Measurements from ENCODE around the gene BACH2. TPM values are rescaled to one million over a fixed set of nuclear protein-coding genes. Genes with fewer than 3 reads are reported as not detected.

The BACH2 gene
- total RNA-seq, 1 experiment from 2014 or later, result 3.3 TPM

DNA sequence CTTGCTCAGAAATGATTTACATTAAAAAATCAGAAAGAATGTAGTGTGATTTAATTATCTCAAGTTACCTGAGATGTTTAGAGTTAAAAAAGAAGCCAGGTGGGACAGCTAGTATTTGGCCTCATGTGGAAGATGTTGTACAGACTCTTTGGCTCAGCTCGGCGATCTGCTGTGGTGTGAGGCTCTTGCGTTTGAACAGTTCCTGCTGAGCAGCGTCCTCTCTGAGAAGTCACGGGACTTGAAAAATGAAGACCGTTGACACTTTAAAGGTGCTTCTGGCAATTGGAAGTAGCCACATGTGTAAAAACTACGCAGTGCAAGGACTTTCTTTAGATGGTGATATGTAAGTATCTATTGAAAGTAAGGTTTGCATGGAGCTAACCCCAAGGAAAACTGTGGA lies 169.0 kb downstream of the BACH2 start:
- H3K36me3 ChIP-seq (ENCODE audit: control insufficient read depth in 1 of 2, insufficient read depth in 2 of 2, low read length in 2 of 2), result no peaks in the 10 kb centered on the region
- intact Hi-C loops (cut with micrococcal nuclease), result no loop called here
- H3K9me3 ChIP-seq (ENCODE audit: control insufficient read depth in 1 of 2, insufficient read depth in 1 of 2, low read depth in 1 of 2, low read length in 2 of 2), result no peaks in the 10 kb centered on the region
- no peak overlapping the region for H3K27ac ChIP-seq (ENCODE audit: low read depth, low read length)
- DNase-seq (ENCODE audit: low read depth, low spot score), result no peak
- H3K4me1 ChIP-seq (ENCODE audit: control insufficient read depth in 1 of 2, insufficient read depth in 2 of 2, low read length in 2 of 2), result no peaks in the 10 kb centered on the region
- H3K4me3 ChIP-seq (replicated peaks in 1 of 2; ENCODE audit: low read depth in 1 of 2, low read length in 2 of 2), result no peak overlapping the region
- H3K4me2 ChIP-seq (ENCODE audit: low read length), result no peak overlapping the region
- POLR2A ChIA-PET, result no interaction called here
- no peak for TF ChIP-seq ELF1 (IDR thresholded peaks at IDR 0.05; ENCODE audit: borderline replicate concordance, low read depth)
- TF ChIP-seq YY1 (IDR thresholded peaks at IDR 0.05; ENCODE audit: extremely low read depth, insufficient replicate concordance, low read depth, low read length), result no peak
- TF ChIP-seq RAD21 (IDR thresholded peaks at IDR 0.05; ENCODE audit: low read depth), result no peak
- TF ChIP-seq CEBPB (IDR thresholded peaks at IDR 0.05; ENCODE audit: low read depth), result no peak
- TF ChIP-seq POLR2A (IDR thresholded peaks at IDR 0.05; ENCODE audit: borderline replicate concordance, extremely low read depth, insufficient read depth, insufficient read length), result no peak
- no peak for TF ChIP-seq ZFX (IDR thresholded peaks at IDR 0.05)
- TF ChIP-seq, protein P1, sequence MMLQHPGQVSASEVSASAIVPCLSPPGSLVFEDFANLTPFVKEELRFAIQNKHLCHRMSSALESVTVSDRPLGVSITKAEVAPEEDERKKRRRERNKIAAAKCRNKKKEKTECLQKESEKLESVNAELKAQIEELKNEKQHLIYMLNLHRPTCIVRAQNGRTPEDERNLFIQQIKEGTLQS (IDR thresholded peaks at IDR 0.05), result no peak
- TF ChIP-seq, protein P2, sequence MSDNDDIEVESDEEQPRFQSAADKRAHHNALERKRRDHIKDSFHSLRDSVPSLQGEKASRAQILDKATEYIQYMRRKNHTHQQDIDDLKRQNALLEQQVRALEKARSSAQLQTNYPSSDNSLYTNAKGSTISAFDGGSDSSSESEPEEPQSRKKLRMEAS (IDR thresholded peaks at IDR 0.05), result no peak
- TF ChIP-seq, protein P3, sequence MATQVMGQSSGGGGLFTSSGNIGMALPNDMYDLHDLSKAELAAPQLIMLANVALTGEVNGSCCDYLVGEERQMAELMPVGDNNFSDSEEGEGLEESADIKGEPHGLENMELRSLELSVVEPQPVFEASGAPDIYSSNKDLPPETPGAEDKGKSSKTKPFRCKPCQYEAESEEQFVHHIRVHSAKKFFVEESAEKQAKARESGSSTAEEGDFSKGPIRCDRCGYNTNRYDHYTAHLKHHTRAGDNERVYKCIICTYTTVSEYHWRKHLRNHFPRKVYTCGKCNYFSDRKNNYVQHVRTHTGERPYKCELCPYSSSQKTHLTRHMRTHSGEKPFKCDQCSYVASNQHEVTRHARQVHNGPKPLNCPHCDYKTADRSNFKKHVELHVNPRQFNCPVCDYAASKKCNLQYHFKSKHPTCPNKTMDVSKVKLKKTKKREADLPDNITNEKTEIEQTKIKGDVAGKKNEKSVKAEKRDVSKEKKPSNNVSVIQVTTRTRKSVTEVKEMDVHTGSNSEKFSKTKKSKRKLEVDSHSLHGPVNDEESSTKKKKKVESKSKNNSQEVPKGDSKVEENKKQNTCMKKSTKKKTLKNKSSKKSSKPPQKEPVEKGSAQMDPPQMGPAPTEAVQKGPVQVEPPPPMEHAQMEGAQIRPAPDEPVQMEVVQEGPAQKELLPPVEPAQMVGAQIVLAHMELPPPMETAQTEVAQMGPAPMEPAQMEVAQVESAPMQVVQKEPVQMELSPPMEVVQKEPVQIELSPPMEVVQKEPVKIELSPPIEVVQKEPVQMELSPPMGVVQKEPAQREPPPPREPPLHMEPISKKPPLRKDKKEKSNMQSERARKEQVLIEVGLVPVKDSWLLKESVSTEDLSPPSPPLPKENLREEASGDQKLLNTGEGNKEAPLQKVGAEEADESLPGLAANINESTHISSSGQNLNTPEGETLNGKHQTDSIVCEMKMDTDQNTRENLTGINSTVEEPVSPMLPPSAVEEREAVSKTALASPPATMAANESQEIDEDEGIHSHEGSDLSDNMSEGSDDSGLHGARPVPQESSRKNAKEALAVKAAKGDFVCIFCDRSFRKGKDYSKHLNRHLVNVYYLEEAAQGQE (IDR thresholded peaks at IDR 0.05; ENCODE audit: low read depth), result no peak
- TF ChIP-seq, protein P4, sequence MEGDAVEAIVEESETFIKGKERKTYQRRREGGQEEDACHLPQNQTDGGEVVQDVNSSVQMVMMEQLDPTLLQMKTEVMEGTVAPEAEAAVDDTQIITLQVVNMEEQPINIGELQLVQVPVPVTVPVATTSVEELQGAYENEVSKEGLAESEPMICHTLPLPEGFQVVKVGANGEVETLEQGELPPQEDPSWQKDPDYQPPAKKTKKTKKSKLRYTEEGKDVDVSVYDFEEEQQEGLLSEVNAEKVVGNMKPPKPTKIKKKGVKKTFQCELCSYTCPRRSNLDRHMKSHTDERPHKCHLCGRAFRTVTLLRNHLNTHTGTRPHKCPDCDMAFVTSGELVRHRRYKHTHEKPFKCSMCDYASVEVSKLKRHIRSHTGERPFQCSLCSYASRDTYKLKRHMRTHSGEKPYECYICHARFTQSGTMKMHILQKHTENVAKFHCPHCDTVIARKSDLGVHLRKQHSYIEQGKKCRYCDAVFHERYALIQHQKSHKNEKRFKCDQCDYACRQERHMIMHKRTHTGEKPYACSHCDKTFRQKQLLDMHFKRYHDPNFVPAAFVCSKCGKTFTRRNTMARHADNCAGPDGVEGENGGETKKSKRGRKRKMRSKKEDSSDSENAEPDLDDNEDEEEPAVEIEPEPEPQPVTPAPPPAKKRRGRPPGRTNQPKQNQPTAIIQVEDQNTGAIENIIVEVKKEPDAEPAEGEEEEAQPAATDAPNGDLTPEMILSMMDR (IDR thresholded peaks at IDR 0.05 in 2 of 3, conservative IDR thresholded peaks at IDR 0.05 in 1 of 3; ENCODE audit: borderline replicate concordance in 1 of 3, insufficient read depth in 1 of 3, low read depth in 2 of 3, low read length in 2 of 3), result no peak
- TF ChIP-seq SIN3A (IDR thresholded peaks at IDR 0.05; ENCODE audit: low read depth), result no peak
- TF ChIP-seq FOSL1 (IDR thresholded peaks at IDR 0.05; ENCODE audit: low read depth), result no peak
- TF ChIP-seq EZH2phosphoT487 (IDR thresholded peaks at IDR 0.05; ENCODE audit: borderline replicate concordance), result no peak
- TF ChIP-seq JUND (IDR thresholded peaks at IDR 0.05), result no peak
- no peak for TF ChIP-seq SRF (IDR thresholded peaks at IDR 0.05; ENCODE audit: low read depth)
- TF ChIP-seq, protein P5, sequence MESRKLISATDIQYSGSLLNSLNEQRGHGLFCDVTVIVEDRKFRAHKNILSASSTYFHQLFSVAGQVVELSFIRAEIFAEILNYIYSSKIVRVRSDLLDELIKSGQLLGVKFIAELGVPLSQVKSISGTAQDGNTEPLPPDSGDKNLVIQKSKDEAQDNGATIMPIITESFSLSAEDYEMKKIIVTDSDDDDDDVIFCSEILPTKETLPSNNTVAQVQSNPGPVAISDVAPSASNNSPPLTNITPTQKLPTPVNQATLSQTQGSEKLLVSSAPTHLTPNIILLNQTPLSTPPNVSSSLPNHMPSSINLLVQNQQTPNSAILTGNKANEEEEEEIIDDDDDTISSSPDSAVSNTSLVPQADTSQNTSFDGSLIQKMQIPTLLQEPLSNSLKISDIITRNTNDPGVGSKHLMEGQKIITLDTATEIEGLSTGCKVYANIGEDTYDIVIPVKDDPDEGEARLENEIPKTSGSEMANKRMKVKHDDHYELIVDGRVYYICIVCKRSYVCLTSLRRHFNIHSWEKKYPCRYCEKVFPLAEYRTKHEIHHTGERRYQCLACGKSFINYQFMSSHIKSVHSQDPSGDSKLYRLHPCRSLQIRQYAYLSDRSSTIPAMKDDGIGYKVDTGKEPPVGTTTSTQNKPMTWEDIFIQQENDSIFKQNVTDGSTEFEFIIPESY (IDR thresholded peaks at IDR 0.05; ENCODE audit: extremely low read depth, insufficient replicate concordance, low read length), result no peak
- no peak for TF ChIP-seq EZH2 (IDR thresholded peaks at IDR 0.05)
- no peak for TF ChIP-seq ZNF274 (IDR thresholded peaks at IDR 0.05; ENCODE audit: low read depth, low read length)
- no peak for TF ChIP-seq CBX3 (IDR thresholded peaks at IDR 0.05; ENCODE audit: low read depth)
- no peak for TF ChIP-seq EGR1 (IDR thresholded peaks at IDR 0.05; ENCODE audit: low read depth)
- no peaks in the 10 kb centered on the region for H4K20me1 ChIP-seq (ENCODE audit: insufficient read depth)
- RAD21 ChIA-PET (ENCODE audit: low non-redundant PET in 1 of 2, low total read pairs in 2 of 2, uncharacterized antibody in 2 of 2, unreplicated experiment in 2 of 2), result no interaction called here
- no peaks in the 10 kb centered on the region for H3K27me3 ChIP-seq (ENCODE audit: insufficient read depth, low read length)
- ATAC-seq, result no peak
- no peaks in the 10 kb centered on the region for H3K79me2 ChIP-seq (ENCODE audit: insufficient read depth, low read length)
- no peak overlapping the region for H2AFZ ChIP-seq (ENCODE audit: low read depth, low read length, poor library complexity, severe bottlenecking)
- H3K9ac ChIP-seq (ENCODE audit: low read length), result no peak overlapping the region
- H3K9me2 ChIP-seq (ENCODE audit: insufficient read depth), result no peaks in the 10 kb centered on the region
- CTCF ChIA-PET, result no interaction called here
- BruUV-seq (replicated peaks), result no TSS peak

Measured in HCT116 (cell line).